Measurements from ENCODE around the gene POLH.
"Not testable (repeated sequence)": the region's sequence is repeated elsewhere in the genome, so short reads cannot be mapped to it uniquely, and the experiment has no call there.

POLH gene

DNA sequence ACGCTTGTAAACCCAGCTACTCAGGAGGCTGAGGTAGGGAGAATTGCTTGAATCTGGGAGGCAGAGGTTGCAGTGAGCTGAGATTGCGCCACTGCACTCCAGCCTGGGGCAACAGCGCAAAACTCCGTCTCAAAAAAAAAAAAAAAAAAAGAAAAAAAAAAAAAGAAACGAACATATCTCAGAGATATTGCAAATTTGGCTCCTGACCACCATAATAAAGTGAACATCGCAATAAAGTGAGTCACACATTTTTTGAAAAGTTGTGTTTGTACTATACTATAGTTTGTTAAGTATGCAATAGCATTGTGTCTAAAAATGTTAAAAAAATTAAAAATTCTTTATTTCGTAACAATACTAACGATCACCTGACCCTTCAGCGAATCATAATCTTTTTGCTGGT is 82.2 kb downstream of the POLH start:
- H3K4me3 ChIP-seq (ENCODE audit: low read length): no peak overlapping the region
- TF ChIP-seq CTCF (IDR thresholded peaks at IDR 0.05; ENCODE audit: insufficient read depth, low read depth, low read length, missing control alignments): no peak
- no peak for DNase-seq (ENCODE audit: low read depth)

DNA sequence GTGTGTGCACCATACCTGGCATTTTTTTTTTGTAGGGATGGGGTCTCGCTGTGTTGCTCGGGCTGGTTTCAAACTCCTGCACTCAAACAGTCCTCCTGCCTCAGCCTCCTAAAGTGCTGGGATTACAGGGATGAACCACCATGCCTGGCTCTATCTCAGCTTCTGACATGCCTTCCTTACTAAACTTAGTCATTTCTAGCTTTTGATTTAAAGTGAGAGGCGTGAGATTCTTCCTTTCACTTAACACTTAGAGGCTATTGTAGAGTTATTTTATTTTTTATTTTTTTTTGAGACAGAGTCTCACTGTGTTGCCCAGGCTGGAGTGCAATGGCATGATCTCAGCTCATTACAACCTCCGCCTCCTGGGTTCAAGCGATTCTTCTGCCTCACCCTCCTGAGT is 87.0 kb downstream of the POLH start:
- H3K4me3 ChIP-seq (ENCODE audit: low read length); DNase-seq (ENCODE audit: low read depth): not testable (repeated sequence)

Data from epithelial cell of esophagus (primary cell).